GM03348 (cell line): ENCODE data around the gene DNAH10.

Source experiments
- DNase-seq: peaks from one replicate; pipeline ENCODE4 v3.0.0; 2012; ENCODE audit warnings: low spot score

The DNAH10 gene, protein sequence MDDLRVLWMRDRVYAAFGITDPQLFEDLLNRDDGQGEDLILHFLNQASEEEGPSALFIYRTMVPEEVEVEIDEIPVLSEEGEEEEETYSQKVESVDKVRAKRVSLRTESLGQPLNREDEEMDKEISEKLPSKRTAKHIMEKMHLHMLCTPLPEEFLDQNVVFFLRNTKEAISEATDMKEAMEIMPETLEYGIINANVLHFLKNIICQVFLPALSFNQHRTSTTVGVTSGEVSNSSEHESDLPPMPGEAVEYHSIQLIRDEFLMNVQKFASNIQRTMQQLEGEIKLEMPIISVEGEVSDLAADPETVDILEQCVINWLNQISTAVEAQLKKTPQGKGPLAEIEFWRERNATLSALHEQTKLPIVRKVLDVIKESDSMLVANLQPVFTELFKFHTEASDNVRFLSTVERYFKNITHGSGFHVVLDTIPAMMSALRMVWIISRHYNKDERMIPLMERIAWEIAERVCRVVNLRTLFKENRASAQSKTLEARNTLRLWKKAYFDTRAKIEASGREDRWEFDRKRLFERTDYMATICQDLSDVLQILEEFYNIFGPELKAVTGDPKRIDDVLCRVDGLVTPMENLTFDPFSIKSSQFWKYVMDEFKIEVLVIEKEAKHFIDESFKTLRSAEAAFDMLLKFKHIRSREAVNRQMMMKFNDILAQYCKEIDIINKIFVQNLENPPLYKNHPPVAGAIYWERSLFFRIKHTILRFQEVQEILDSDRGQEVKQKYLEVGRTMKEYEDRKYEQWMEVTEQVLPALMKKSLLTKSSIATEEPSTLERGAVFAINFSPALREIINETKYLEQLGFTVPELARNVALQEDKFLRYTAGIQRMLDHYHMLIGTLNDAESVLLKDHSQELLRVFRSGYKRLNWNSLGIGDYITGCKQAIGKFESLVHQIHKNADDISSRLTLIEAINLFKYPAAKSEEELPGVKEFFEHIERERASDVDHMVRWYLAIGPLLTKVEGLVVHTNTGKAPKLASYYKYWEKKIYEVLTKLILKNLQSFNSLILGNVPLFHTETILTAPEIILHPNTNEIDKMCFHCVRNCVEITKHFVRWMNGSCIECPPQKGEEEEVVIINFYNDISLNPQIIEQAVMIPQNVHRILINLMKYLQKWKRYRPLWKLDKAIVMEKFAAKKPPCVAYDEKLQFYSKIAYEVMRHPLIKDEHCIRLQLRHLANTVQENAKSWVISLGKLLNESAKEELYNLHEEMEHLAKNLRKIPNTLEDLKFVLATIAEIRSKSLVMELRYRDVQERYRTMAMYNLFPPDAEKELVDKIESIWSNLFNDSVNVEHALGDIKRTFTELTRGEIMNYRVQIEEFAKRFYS (N-terminal part only)

DNA sequence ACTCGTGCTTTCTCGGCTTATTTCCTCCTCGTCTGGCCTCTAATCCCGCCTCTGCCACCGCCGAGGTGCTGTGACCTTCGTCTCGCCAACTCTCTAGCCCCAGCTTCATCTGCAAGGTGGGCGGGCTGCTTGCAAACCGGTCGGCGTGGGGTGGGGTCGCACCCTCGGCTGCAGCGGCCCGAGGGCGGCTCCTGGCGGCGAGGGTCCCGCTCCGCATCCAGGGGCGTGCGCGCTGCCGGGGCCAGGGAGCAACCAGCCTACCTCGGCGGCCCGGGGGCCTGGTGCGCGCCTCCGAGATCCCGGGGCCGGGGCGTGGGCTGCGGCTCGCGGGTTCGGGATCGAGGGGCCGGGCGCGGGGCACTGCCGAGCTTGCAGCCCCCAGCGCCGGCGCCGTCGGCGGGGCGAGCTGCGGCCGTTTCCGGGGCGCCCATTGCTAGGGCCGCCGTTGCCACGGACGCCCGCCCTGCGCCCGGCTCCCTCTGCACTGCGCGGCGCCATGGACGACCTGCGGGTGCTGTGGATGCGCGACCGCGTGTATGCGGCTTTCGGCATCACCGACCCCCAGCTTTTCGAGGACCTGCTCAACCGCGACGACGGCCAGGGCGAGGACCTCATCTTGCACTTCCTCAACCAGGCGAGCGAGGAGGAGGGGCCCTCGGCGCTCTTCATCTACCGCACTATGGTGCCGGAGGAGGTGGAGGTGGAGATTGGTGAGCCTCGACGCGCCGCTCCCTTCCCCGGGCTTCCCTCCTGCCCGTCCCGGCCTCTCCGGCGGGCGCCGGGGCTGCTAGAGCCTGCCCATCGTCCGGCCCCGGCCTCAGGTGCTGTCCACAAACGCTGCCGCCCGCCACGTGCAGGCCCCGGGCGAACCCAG is at the start of gene DNAH10:
TSS of gene DNAH10 (plus strand) at position 461 of the 874 bp plus-strand sequence. CDS start at position 497, 36 bp downstream.
- DNase-seq, result peak; percentile 69

DNA sequence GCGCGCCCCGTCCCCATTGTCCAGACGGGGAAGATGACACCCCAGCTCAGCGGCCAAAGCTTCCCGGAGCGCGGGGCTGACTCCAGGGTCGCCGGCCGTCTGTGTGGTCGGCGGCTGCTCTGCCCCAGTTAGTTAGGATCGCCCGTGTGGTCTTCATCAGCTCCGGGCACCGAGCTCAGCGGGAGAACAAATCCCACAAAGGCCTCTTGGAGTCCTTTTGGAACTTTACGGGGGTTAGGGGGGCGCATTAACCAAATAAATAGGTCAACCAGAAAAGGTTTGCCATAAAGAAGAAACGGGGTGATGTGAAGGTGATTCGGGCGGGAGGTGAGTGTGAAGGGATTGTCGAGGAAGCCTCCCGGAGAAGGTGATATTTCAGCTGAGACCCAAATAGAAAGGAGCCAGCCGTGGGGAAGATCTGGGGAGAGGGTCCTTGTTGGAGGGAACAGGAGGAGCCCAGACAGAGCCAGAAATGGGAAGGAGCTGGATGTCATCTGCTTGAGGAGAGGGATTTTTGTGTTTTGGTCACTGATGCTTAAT is 49.3 kb upstream of the DNAH10 start:
- DNase-seq, result no peak

DNA sequence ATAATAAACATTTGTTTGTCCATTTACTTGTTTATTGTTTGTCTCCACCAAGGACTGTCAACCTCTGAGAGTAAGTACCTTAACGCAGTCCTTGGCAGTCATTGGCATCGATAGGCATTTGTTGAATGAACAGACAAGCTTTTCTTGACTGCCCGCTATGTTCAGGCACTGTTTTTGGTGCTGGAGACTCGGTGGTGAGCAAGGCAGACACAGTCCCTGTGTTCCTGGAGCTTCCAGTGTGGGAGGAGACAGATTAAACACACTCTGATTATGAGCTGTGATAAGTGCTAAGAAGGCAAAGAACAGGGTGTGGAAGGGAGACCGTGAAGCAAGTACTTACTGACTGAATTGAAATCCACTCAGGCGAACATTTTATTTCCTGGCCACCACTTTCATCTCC is 48.7 kb upstream of the DNAH10 start:
- peak; percentile 29 for DNase-seq

DNA sequence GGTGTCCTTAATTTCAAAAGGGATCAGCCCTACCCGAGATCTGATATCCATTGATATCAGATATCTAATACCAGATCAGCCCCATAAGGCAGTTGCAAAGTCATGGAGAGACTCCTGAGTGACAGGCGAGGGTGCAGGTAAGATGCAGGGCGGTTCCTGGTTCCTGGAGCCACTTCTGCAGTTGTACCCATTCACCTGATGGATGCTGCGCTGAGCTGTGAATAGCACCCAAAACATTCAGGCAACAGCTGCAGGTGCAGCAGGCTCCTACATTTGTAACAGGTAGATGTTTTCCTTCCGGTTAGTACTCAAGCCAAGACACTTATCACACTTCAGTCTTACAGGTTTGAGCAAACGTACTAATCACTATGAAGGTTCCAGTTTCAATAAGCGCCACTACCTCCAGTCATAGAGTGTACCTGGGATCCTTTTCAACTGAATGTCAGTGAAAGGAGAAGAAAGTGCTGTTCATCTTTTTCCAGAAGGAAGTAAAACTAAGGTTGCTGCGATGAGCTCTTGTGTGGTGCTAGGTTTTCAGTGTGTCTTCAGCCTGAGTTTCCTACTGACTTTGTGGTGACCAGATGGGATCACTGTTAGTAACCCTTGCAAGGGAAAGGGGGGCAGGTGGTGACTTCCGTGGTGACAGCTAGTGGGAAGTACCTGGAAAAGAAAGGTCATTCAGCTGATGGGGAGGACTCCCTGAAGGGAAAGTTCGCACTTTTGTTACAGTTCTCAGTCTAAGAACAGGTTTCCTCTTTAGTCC is 48.1 kb upstream of the DNAH10 start:
- no peak for DNase-seq

DNA sequence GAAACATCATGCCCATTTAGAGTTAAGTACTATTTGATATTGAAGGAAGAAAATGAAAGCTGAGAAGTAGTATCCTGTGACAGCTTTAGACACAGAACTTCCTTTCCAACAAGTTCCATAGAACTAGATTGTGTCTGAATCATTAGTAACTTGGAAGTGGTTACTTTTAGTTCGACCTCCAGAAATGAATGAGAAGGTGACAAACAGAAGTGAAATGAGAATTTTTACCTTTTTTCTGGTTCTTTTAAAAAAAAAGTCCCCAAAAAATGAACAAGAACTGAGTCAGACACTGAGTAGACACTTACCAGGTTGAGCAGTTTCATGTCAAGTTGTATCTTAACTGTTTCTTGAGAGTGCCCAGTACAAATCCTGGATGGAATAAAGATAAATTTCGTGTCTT is 46.9 kb upstream of the DNAH10 start:
- DNase-seq, result no peak

DNA sequence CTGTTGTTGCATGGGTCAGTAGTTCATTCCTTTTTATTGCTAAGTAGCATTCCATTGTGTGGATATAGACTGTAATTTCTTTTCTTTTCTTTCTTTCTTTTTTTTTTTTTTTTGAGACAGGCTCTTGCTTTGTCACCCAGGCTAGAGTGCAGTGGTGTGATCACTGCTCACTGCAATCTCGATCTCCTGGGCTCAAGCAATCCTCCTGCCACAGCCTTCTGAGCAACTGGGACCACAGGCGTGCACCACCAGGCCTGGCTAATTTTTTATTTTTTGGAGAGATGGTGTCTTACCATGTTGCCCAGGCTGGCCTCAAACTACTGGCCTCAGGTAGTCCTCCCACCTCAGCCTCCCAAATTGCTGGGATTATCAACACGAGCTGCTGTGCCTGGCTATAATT is 44.8 kb upstream of the DNAH10 start:
- DNase-seq, result no peak

DNA sequence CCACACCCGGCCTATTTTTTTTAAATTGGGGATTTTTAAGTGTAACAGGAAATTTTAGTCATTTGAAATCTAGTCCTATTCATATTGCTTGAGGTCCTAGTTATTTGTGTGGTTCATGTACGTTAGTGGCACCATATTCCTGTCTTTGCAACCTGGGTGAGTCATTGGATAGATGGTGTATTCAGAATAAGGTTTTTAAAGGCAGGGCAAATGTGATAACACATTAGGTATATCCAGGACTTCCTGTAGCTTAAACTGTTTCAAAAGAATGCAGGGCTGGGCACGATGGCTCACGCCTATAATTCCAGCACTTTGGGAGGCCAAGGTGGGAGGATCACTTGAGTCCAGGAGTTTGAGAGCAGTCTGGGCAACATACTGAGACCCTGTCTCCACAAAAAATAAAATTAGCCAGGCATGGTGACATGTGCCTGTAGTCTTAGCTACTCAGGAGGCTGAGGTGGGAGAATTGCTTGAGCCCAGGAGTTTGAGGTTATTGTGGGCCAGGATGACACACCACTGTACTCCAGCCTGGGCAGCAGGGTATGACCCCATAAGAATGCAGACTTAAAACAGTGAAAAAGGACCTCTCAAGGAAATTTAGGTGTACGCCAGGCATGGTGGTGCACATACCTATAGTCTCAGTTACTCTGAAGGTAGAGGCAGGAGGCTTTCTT is 41.8 kb upstream of the DNAH10 start:
- DNase-seq, result no peak

DNA sequence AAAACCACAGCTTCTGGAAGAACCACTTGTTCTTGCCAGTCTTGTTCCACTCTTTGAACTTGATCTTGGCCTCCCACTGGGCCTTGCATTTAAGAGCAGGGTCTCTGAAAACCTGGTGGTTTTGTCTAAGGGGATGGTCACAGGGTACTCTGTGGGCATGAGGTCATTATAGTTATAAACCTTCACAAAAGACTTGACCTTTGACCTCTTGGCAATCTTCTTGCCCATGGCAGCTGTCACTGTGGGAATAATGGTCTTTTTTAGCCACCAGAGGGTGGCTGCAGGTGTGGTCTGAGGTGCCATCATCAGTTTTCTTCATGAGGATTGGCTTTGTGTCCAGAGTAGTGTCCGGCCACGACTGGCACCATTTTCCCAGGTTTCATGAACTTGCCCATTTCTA is 40.9 kb upstream of the DNAH10 start:
- no peak for DNase-seq

DNA sequence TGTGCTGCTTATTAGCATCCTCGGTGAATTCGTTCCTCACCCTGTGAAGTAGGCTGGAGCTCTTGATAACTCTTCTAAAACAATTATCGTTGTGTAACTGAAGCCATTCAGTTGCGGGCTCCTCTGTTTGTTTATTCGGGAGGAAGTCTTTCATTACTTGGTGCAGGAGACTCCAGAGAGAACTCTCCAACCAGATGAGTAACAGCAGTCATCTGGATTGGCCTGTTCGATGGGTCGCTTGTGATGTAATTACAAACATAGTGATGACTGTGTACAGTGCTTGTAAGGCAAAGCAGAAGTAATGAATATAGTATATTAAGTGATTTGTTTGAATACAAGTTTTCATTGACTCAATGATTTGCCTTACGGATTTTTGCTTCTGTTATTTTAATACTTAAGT is 39.1 kb upstream of the DNAH10 start:
- DNase-seq, result no peak

DNA sequence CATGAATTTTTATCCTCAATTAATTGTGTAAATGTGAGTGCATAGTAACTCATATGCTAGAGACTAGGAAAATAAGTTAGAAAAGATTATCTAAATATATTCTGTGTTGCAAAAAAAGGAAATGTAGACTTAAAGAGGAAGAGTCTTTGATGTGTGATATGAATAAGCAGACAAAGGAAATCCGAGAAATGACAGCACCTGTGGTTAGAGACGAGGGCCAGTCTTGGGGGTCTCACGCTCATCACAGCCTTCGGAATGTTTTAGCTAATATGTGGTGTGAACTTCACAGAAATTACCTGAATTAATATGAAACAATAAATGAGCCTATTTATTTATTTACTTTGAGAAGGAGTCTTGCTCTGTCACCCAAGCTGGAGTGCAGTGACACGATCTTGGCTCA is 38.3 kb upstream of the DNAH10 start:
- DNase-seq, result no peak

DNA sequence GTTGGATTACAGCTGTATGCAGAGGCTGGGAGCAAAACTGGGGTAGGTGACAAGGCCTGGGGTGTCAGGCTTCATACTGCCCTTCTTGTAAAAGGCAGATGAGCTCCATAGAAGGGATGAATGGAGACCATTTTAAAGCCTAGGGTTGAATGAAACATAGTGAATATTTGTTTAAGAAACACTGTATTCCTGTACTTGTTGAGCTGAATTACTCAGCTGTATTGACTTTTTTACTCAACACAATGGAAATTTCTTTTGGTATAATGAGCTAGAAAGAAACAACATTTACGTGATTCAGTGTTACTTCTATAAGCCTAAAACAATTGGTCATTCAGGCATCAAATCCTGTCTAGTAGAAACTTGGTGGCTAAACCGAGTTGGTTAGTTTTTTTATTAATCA is 35.9 kb upstream of the DNAH10 start:
- DNase-seq, result no peak

DNA sequence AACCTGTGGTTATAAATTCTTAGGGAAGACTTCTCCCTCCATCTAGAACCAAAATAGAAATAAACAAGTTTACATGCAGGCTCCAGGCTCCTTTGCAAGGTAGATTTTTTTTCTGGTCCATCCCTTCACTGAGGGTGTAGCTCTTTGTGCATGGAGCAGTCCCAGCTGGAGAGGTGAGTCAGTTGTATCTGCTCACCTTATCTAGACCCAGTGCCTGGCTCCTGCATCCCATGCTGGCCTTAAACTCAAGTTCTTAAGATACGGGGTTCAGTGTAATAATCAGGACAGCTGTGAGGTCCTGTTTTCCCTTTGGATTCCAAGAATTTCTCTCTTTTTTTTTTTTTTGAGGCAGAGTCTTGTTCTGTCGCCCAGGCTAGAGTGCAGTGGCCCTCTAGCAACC is 35.1 kb upstream of the DNAH10 start:
- no peak for DNase-seq

DNA sequence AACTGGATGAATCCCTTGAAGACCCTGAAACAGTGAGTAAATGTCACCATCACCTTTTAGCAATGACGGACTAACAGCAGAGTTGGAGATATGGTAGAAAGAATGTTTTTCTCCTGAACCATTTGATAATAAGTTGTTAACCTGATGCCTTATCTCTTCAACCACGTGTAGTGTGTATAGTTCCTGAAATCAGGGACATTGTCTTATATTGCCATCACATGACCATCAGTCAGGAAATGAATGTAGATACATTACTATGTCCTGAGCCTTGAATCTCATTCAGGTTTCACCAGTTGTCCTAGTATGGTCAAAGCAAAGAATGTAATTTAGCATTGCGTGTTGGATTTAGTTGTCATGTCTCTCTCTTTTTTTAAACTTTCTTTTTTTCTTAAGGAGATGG is 34.2 kb upstream of the DNAH10 start:
- no peak for DNase-seq

DNA sequence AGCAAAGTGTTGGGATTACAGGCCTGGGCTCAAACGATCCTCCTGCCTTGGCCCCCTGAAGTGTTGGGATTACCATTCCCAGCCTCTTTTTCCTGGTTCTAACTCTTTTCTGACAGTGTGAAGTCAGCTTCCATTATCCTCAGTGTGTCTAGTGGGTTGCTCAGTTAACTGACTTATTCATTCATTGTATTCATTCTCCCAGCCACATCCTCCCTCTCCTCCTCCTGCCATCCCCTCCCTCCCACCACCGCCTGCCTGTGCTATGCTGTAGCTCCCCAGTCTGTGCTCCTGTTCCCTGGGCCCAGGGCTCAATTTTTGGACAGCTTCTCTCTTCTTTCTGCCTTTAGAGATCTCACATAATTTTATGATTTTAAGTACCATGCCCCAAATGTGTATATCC is 30.5 kb upstream of the DNAH10 start:
- DNase-seq, result no peak

DNA sequence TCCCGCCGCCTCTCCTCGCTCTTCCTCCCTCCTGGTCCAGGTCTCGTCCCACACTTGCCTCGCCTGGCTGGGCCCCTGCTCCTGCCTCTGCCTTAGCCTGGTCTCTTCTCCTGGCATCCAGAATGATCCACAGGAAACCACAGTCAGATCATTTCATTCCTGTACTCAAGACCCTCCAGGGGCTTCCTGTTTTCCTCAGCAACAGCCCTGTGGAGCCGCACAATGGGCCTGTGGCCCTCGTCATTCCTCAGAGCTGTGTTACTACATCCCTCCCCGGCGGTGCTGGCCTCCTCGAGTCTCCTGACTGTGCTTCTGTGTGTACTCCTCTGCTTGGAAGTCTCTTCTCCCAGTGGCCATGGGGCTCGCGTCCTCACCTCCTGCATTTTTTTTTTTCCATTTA is 29.9 kb upstream of the DNAH10 start:
- DNase-seq, result no peak

DNA sequence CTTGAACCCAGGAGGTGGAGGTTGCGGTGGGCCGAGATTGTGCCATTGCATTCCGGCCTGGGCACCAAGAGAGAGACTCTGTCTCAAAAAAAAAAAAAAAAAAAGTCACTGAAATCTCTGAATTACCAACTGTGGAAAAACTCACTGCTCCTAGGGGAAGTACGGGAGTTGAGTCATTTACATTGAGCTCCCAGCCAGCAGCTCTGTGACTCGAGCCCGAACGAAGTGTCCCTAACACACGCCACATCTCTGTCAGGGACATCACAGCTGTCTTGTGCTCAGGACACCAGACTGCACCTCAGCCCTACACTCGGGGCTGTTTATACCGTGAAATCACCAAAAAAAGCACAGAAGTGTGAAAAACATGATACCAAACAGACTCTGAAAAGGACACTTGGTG is 28.9 kb upstream of the DNAH10 start:
- no peak for DNase-seq

DNA sequence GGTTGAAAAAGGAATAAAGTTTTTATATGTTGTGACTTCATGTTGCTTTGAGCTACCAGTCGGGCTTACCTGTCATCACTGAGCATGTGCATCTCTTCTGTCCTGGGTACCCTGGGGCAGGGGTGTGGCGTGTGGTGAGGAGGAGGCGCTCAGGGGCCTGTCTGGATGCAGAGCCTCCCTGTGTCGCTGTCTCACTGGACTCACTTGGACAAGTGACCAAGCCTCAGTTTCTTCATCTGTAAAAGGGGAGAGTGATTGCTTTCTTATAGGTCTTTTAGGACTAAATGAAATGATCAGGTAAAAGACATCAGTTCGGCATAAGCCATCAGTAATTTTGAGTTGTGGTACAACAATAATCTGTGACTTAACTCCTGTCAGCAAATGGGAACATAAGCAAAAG is 27.8 kb upstream of the DNAH10 start:
- DNase-seq, result no peak

DNA sequence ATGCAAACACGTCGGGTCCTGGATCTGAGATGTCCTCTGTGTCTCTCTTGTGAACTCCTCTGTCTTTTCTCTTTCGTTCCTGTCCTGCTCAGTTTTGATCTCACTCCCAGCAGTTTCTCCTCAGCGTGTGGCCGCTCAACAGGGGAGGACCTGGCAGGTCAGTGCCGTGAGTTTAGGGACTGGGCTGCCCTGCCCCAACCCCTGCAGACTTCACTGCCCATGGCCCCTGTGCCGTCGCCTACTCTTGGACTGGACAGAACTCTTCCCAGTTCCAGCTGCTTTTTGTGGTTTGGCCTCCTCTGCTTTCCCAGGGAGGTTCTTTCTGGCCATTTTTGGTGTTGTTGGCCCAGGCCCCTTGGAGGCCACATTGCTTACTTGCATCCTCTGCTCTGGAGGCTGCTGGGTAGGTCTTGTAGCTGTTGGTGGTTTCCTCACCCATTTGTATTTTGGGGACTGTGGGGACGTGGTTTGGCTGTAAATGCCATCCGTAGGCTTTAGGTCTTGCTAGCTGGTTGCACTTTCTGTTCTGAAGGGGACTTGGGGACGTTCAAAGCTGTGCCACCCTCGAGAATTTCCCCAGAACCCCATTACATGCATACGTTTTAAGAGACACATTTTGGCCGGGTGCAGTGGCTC is 20.0 kb upstream of the DNAH10 start:
- DNase-seq, result no peak

DNA sequence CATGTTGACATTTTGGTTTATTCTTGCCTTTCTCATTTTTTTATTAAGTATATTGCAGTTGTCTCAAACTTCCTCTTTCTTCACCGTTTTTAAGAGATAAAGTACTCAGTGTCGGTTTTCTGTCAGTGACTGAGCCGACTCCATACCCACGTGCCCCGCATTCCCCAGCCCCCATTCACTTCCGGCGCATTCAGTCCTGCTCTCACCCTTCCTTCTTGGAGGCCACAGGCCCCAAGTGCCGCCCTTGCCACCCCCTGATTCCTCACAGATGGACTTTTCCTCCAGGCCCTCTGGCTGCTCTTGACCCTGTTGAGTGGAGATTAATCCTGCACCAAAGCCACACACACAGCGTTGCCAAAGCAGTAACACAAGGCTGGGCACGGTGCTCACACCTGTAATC is 19.1 kb upstream of the DNAH10 start:
- DNase-seq, result no peak
